ENCODE measurements around the gene TAOK1. TPM values are rescaled to one million over a fixed set of nuclear protein-coding genes. Genes with fewer than 3 reads are reported as not detected.

TAOK1 gene
- total and polyA plus RNA-seq, 9 of the 15 experiments (the other 6 are each of a cell fraction or from before 2014, with no cell fraction given): 3.2 to 33.1 (median 16.5) TPM

GRCh38 chr17:29595943-29596774 lies 206.0 kb downstream of the TAOK1 start (continued):
- TF ChIP-seq, protein P1, sequence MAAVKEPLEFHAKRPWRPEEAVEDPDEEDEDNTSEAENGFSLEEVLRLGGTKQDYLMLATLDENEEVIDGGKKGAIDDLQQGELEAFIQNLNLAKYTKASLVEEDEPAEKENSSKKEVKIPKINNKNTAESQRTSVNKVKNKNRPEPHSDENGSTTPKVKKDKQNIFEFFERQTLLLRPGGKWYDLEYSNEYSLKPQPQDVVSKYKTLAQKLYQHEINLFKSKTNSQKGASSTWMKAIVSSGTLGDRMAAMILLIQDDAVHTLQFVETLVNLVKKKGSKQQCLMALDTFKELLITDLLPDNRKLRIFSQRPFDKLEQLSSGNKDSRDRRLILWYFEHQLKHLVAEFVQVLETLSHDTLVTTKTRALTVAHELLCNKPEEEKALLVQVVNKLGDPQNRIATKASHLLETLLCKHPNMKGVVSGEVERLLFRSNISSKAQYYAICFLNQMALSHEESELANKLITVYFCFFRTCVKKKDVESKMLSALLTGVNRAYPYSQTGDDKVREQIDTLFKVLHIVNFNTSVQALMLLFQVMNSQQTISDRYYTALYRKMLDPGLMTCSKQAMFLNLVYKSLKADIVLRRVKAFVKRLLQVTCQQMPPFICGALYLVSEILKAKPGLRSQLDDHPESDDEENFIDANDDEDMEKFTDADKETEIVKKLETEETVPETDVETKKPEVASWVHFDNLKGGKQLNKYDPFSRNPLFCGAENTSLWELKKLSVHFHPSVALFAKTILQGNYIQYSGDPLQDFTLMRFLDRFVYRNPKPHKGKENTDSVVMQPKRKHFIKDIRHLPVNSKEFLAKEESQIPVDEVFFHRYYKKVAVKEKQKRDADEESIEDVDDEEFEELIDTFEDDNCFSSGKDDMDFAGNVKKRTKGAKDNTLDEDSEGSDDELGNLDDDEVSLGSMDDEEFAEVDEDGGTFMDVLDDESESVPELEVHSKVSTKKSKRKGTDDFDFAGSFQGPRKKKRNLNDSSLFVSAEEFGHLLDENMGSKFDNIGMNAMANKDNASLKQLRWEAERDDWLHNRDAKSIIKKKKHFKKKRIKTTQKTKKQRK (IDR thresholded peaks at IDR 0.05; ENCODE audit: borderline replicate concordance, low read depth, low read length): no peak

DNA sequence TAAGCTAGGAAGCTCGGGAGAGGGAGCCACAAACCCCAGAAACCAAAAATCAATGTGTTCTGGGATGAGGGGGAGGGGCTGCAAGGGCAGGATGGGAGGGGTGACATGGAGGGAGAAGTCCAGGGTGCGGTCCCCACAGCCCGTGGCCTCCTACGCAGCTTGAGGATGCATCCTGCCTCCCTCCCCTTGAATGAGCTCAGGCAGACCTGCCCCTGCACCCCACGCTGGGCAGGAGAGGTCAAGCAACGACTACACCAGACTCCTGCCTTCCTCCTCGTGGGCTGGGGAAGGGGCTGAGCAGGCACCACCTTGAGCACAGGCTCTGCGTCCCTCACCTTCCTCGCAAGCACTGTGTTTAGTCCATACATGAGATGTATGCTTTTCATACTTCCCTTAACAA lies 206.6 kb downstream of the TAOK1 start:
- ChIA-PET POLR2A (interaction anchor here (0.7 to 1.6 kb wide), 2 partner anchors 15 to 21 kb away, joined by 3 read pairs; no protein-coding TSS in a partner anchor), CTCF (ENCODE audit: low intra/inter-chr PET ratio) (no interaction called here)
- H3K4me2 ChIP-seq (ENCODE audit: insufficient read depth, low read length): no peak overlapping the region; the same call in 1 of the 2 replicates
- ATAC-seq (peak; percentile 31; the same call in 2 of the 3 replicates), FAIRE-seq (no peak), DNase-seq (ENCODE audit: extremely low read depth in 1 of 4, low spot score in 3 of 4) (peak; percentile 37 to 61 (median 52))
- in situ Hi-C loops (cut with MboI) (no loop called here), intact Hi-C loops (cut with micrococcal nuclease) (no loop called here)
- no peaks in the 10 kb centered on the region for H3K27me3 ChIP-seq (ENCODE audit: control insufficient read depth in 2 of 2, insufficient read depth in 2 of 2, low read length in 2 of 2)
- H3K9me1 ChIP-seq (ENCODE audit: control insufficient read depth, insufficient read depth, low read length): peaks cover 4% of the 10 kb centered on the region
- H3K4me1 ChIP-seq (replicated peaks in 1 of 2; ENCODE audit: control insufficient read depth in 2 of 2, insufficient read depth in 2 of 2, low read length in 2 of 2): peaks cover 20 to 54% of the 10 kb centered on the region in 2 experiments
- TF ChIP-seq GTF2F1 (IDR thresholded peaks at IDR 0.05; ENCODE audit: low read depth, low read length) (no peak), E4F1 (CRISPR knock-in tag; IDR thresholded peaks at IDR 0.05; ENCODE audit: borderline replicate concordance) (no peak), VEZF1 (CRISPR knock-in tag; IDR thresholded peaks at IDR 0.05) (peak; percentile 37; the same call in 1 of the 2 replicates), RCOR1 (IDR thresholded peaks at IDR 0.05; ENCODE audit: borderline replicate concordance in 1 of 2, low read depth in 2 of 2, low read length in 2 of 2) (0 out of 4 replicates have a peak, but pooled peaks of 1 of the 2 experiments have one; percentile 36)
- peak overlapping the region in 1 of 2 experiments; percentile 78; a peak in 2 of 4 replicates for H3K9ac ChIP-seq (ENCODE audit: insufficient read depth in 1 of 2, low read depth in 2 of 2, low read length in 2 of 2)
- no peaks in the 10 kb centered on the region for H3K9me3 ChIP-seq (replicated peaks; ENCODE audit: control insufficient read depth, insufficient read depth, low read depth, low read length)
- no peak overlapping the region for H3K4me3 ChIP-seq
- H3K27ac ChIP-seq (ENCODE audit: extremely low read depth, low read depth, low read length): no peak overlapping the region
- no peaks in the 10 kb centered on the region for H3K36me3 ChIP-seq (ENCODE audit: control insufficient read depth, insufficient read depth, low read length)
- H4K20me1 ChIP-seq (replicated peaks; ENCODE audit: control insufficient read depth, insufficient read depth, low read length): peaks cover 12% of the 10 kb centered on the region
- peaks cover 6% of the 10 kb centered on the region; the same call in 2 of the 3 replicates for H3K79me2 ChIP-seq (ENCODE audit: control insufficient read depth, insufficient read depth, low read length)
- BruUV-seq (replicated peaks): no TSS peak
- no peak overlapping the region for H2AFZ ChIP-seq (ENCODE audit: low read depth, low read length)
- 20% methylated on average over 8 of the region's 9 CpGs for WGBS (ENCODE audit: insufficient coverage, low coverage, missing lambda C conversion rate)

Measured in K562 (cell line).